GM21381 (cell line): ENCODE results near the gene RDH13.
"Not testable (repeated sequence)": the region's sequence is repeated elsewhere in the genome, so short reads cannot be mapped to it uniquely, and the experiment has no call there.

Experiments
- ATAC-seq: cut with Tn5 transposase; IDR thresholded peaks from one replicate; pipeline ENCODE4 v1.9.1; 2021; ENCODE audit warnings: mild to moderate bottlenecking, moderate library complexity; ENCODE audit not compliant: unreplicated experiment

RDH13 gene

GRCh38 chr19:55047951-55048350 is 15.0 kb downstream of the RDH13 start:
- no peak for ATAC-seq

- no peak for ATAC-seq
Observed at GRCh38 chr19:55046975-55047622, 15.8 kb downstream of the RDH13 start.

GRCh38 chr19:55044771-55045716 is 17.9 kb downstream of the RDH13 start:
- ATAC-seq = no peak

- no peak for ATAC-seq
Observed at GRCh38 chr19:55044286-55044685, 18.7 kb downstream of the RDH13 start.

GRCh38 chr19:55042688-55043087 is 20.3 kb downstream of the RDH13 start:
- ATAC-seq = no peak

- no peak for ATAC-seq
Observed at GRCh38 chr19:55042344-55042678, 20.6 kb downstream of the RDH13 start.

- no peak for ATAC-seq
Observed at GRCh38 chr19:55041627-55042343, 21.2 kb downstream of the RDH13 start.

GRCh38 chr19:55041244-55041626 is 21.7 kb downstream of the RDH13 start:
- no peak for ATAC-seq

- ATAC-seq = not testable (repeated sequence)
Observed at GRCh38 chr19:55040654-55041053, 22.3 kb downstream of the RDH13 start.

GRCh38 chr19:55037603-55038002 is 25.3 kb downstream of the RDH13 start:
- ATAC-seq = not testable (repeated sequence)

- ATAC-seq = no peak
Observed at GRCh38 chr19:55036058-55036457, 26.9 kb downstream of the RDH13 start.

GRCh38 chr19:55034751-55035150 is 28.2 kb downstream of the RDH13 start:
- ATAC-seq = no peak

GRCh38 chr19:55032976-55033643 is 29.8 kb downstream of the RDH13 start:
- not testable (repeated sequence) for ATAC-seq

- ATAC-seq = no peak
Observed at GRCh38 chr19:55032170-55032800, 30.7 kb downstream of the RDH13 start.

- no peak for ATAC-seq
Observed at GRCh38 chr19:55031178-55031577, 31.8 kb downstream of the RDH13 start.

GRCh38 chr19:55028757-55029156 is 34.2 kb downstream of the RDH13 start:
- ATAC-seq = no peak

- no peak for ATAC-seq
Observed at GRCh38 chr19:55027472-55028337, 35.2 kb downstream of the RDH13 start.

GRCh38 chr19:55027140-55027471 is 35.8 kb downstream of the RDH13 start:
- ATAC-seq = not testable (repeated sequence)

GRCh38 chr19:55024111-55024510 is 38.8 kb downstream of the RDH13 start:
- ATAC-seq = no peak

GRCh38 chr19:55020351-55020750 is 42.6 kb downstream of the RDH13 start:
- ATAC-seq = not testable (repeated sequence)
